GM12878 (cell line): ENCODE measurements around the gene MLPH.

ENCODE experiments used
- ESRRA ChIP-seq: IDR thresholded peaks from 2 replicates; pipeline ENCODE4 v1.6.1; 2012; ENCODE audit warnings: mild to moderate bottlenecking, low read length, improper control_type of control experiment
- NR2C2 ChIP-seq: IDR thresholded peaks from 2 replicates; pipeline ENCODE4 v1.6.1; 2011; ENCODE audit warnings: borderline replicate concordance, low read depth; ENCODE audit not compliant: control insufficient read depth, insufficient read length
- POLR2AphosphoS5 ChIP-seq: IDR thresholded peaks from 2 replicates; pipeline ENCODE4 v1.6.1; 2011; ENCODE audit warnings: mild to moderate bottlenecking, low read length, inconsistent platforms
- RELA ChIP-seq: fragments of 450-650 bp; IDR thresholded peaks from 2 replicates; pipeline ENCODE4 v1.8.0; 2014; ENCODE audit warnings: borderline replicate concordance; ENCODE audit not compliant: partially characterized antibody
- TF ChIP-seq, protein P1 (sequence below): IDR thresholded peaks from 2 replicates; pipeline ENCODE4 v1.6.1; 2012; ENCODE audit warnings: low read depth, low read length, improper control_type of control experiment

DNA sequence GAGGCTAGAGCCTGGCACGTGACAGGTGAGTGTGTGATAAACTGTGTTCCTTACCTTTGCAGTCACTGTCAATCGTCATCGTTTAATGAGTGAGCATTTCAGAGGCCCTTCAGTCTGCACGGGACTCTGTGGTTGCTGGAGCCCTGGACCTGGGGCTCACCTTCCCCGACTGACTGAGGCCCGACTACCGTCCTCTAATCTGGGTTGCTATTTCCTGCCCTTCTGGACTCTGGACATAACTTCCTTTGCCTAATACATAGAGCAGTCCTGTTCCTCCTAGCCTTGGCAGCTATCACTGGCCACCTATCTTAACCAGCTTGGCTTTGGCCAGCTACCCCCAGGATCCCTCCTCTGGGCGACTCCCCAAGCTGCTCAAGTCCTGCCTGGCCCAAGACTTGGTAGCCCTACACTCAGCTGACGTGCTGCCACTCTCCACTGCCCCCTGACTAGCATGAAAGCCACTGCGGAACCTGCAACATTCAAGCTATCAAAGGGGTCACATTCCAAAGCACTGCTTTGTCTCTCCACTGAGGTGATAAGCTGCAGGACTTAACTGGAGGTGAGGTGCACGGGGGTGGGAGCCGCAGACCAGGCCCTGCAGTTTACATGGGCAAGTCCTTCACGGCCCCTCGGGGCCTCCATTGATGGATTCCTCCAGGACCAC, 114.5 kb downstream of the MLPH start:
- TF ChIP-seq, protein P1, sequence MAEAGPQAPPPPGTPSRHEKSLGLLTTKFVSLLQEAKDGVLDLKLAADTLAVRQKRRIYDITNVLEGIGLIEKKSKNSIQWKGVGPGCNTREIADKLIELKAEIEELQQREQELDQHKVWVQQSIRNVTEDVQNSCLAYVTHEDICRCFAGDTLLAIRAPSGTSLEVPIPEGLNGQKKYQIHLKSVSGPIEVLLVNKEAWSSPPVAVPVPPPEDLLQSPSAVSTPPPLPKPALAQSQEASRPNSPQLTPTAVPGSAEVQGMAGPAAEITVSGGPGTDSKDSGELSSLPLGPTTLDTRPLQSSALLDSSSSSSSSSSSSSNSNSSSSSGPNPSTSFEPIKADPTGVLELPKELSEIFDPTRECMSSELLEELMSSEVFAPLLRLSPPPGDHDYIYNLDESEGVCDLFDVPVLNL: no peak
- TF ChIP-seq NR2C2: no peak
- TF ChIP-seq POLR2AphosphoS5: no peak
- no peak for TF ChIP-seq ESRRA
- TF ChIP-seq RELA: no peak
